Mesenchymal stem cell (in vitro differentiated cells and primary cell): ENCODE results near the gene VWA1.
"Not testable (repeated sequence)": the region's sequence is repeated elsewhere in the genome, so short reads cannot be mapped to it uniquely, and the experiment has no call there.

Experiments
- DNase-seq: peaks from one replicate; pipeline ENCODE4 v3.0.0-alpha.2; 2013
- H2AFZ ChIP-seq: one replicate; pipeline ENCODE4 v1.6.1; 2013; ENCODE audit warnings: low read depth, mild to moderate bottlenecking, control low read depth, inconsistent platforms, low read length, moderate library complexity
- H2AK5ac ChIP-seq: 2 replicates; pipeline ENCODE4 v1.6.1; 2013; ENCODE audit warnings: low read length, moderate library complexity, mild to moderate bottlenecking, inconsistent platforms; ENCODE audit not compliant: severe bottlenecking
- H2BK120ac ChIP-seq: one replicate; pipeline ENCODE4 v1.6.1; 2013; ENCODE audit warnings: low read depth, mild to moderate bottlenecking, inconsistent platforms, low read length, moderate library complexity
- H2BK12ac ChIP-seq, 2 experiments: one replicate each; pipeline ENCODE4 v1.6.1; 2013; ENCODE audit warnings: inconsistent platforms in 2 of 2, low read length in 2 of 2, mild to moderate bottlenecking in 2 of 2, moderate library complexity in 2 of 2, control low read depth in 1 of 2
- H2BK15ac ChIP-seq: one replicate; pipeline ENCODE4 v1.6.1; 2013; ENCODE audit warnings: mild to moderate bottlenecking, low read depth, inconsistent platforms; ENCODE audit not compliant: poor library complexity, severe bottlenecking
- H2BK5ac ChIP-seq: 2 replicates; pipeline ENCODE4 v1.6.1; 2013; ENCODE audit warnings: low read depth, mild to moderate bottlenecking, low read length, control low read depth, inconsistent platforms; ENCODE audit not compliant: poor library complexity, severe bottlenecking
- H3K14ac ChIP-seq, 2 experiments: one replicate each; pipeline ENCODE4 v1.6.1; 2013; ENCODE audit warnings: inconsistent platforms in 2 of 2, low read length in 2 of 2, control low read depth in 1 of 2, mild to moderate bottlenecking in 1 of 2, moderate library complexity in 1 of 2
- H3K18ac ChIP-seq, 2 experiments: one replicate each; pipeline ENCODE4 v1.6.1; 2013; ENCODE audit warnings: inconsistent platforms in 2 of 2, low read length in 2 of 2, control low read depth in 1 of 2, low read depth in 1 of 2, mild to moderate bottlenecking in 1 of 2
- H3K23ac ChIP-seq, 2 experiments: one replicate each; pipeline ENCODE4 v1.6.1; 2013; ENCODE audit warnings: inconsistent platforms in 2 of 2, low read length in 2 of 2, mild to moderate bottlenecking in 2 of 2, moderate library complexity in 2 of 2, control low read depth in 1 of 2
- H3K27ac ChIP-seq: 2 replicates; pipeline ENCODE4 v1.5.1; 2013; ENCODE audit warnings: mild to moderate bottlenecking, moderate library complexity, low read length, control low read depth, inconsistent platforms; ENCODE audit not compliant: poor library complexity, severe bottlenecking
- H3K27me3 ChIP-seq, 2 experiments: 2 replicates each; pipeline versions ENCODE4 v1.6.1 to v1.7.0; 2013; ENCODE audit warnings: low read length in 2 of 2, mild to moderate bottlenecking in 2 of 2, moderate library complexity in 2 of 2, control low read depth in 1 of 2, inconsistent platforms in 1 of 2; ENCODE audit not compliant: control insufficient read depth in 1 of 2, insufficient read depth in 1 of 2
- H3K36me3 ChIP-seq, 2 experiments: 2 replicates each; pipeline versions ENCODE4 v1.6.1 to v1.7.0; 2013; ENCODE audit warnings: low read length in 2 of 2, control low read depth in 1 of 2, inconsistent platforms in 1 of 2, low read depth in 1 of 2, mild to moderate bottlenecking in 1 of 2; ENCODE audit not compliant: insufficient read depth in 2 of 2, control insufficient read depth in 1 of 2
- H3K4ac ChIP-seq, 2 experiments: one replicate each; pipeline ENCODE4 v1.6.1; 2013; ENCODE audit warnings: inconsistent platforms in 2 of 2, low read length in 2 of 2, mild to moderate bottlenecking in 2 of 2, moderate library complexity in 2 of 2, control low read depth in 1 of 2, low read depth in 1 of 2
- H3K4me1 ChIP-seq: 2 replicates; pipeline ENCODE4 v1.6.1; 2013; ENCODE audit warnings: low read depth, low read length, control low read depth; ENCODE audit not compliant: control insufficient read depth, insufficient read depth
- H3K4me2 ChIP-seq: 2 replicates; pipeline ENCODE4 v1.6.1; 2013; ENCODE audit warnings: low read length, mild to moderate bottlenecking, inconsistent platforms; ENCODE audit not compliant: poor library complexity, severe bottlenecking
- H3K4me3 ChIP-seq, 2 experiments: 2 replicates each; pipeline versions ENCODE4 v1.5.1 to v1.7.0; 2013; ENCODE audit warnings: low read length in 2 of 2, mild to moderate bottlenecking in 2 of 2, control low read depth in 1 of 2, low read depth in 1 of 2; ENCODE audit not compliant: insufficient read depth in 1 of 2
- H3K79me1 ChIP-seq: replicated peaks from 2 replicates; pipeline ENCODE4 v1.6.1; 2013; ENCODE audit warnings: mild to moderate bottlenecking, control low read depth, low read length, inconsistent platforms; ENCODE audit not compliant: poor library complexity, severe bottlenecking
- H3K9ac ChIP-seq: 2 replicates; pipeline ENCODE4 v1.7.0; 2013; ENCODE audit warnings: mild to moderate bottlenecking, low read length, moderate library complexity
- H3K9me3 ChIP-seq: 2 replicates; pipeline ENCODE4 v1.7.0; 2013; ENCODE audit warnings: mild to moderate bottlenecking, low read length; ENCODE audit not compliant: control insufficient read depth
- H4K8ac ChIP-seq: one replicate; pipeline ENCODE4 v1.6.1; 2013; ENCODE audit warnings: inconsistent platforms, mild to moderate bottlenecking, low read length, moderate library complexity
- H4K91ac ChIP-seq: one replicate; pipeline ENCODE4 v1.6.1; 2013; ENCODE audit warnings: mild to moderate bottlenecking, low read length, inconsistent platforms
- WGBS: methylation state at CpG from one replicate; pipeline ENCODE4 v1.1.7; 2013; ENCODE audit warnings: mixed read lengths; 5-methylcytosine and 5-hydroxymethylcytosine counted together

VWA1 gene

DNA sequence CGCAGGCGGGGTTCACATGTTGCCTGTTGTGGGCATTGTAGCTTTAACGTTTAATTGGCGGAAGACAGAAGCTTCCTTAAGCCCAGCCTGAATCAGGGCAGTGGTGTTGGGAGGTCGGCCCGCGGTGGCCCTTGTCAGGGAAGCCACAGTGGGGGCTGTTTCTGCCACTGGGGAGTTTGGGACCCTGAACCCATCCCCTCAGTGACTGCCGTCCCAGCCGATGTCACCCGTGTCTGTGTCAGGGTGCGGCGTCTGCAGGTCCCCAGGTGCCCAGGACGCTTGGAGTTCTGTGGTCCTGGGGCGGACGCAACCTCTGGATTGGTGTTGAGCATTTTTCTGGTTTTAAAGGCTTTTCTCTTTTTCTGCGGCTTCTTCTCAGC is 45.0 kb downstream of the VWA1 start:
- not testable (repeated sequence) for H2AK5ac ChIP-seq, H3K4ac ChIP-seq, H2BK12ac ChIP-seq, H4K91ac ChIP-seq, H2BK5ac ChIP-seq, H3K27me3 ChIP-seq, DNase-seq, H3K23ac ChIP-seq, H3K4me3 ChIP-seq, H2AFZ ChIP-seq, H3K9ac ChIP-seq, H3K9me3 ChIP-seq, H3K14ac ChIP-seq, H3K4me1 ChIP-seq, H4K8ac ChIP-seq, H3K18ac ChIP-seq, H3K4me2 ChIP-seq, H2BK15ac ChIP-seq, H2BK120ac ChIP-seq, H3K27ac ChIP-seq
- 98% methylated on average over 14 of the region's 16 CpGs for WGBS
- H3K79me1 ChIP-seq, result peaks cover 34% of the 10 kb centered on the region
- peaks cover 51 to 82% of the 10 kb centered on the region in 2 experiments for H3K36me3 ChIP-seq

DNA sequence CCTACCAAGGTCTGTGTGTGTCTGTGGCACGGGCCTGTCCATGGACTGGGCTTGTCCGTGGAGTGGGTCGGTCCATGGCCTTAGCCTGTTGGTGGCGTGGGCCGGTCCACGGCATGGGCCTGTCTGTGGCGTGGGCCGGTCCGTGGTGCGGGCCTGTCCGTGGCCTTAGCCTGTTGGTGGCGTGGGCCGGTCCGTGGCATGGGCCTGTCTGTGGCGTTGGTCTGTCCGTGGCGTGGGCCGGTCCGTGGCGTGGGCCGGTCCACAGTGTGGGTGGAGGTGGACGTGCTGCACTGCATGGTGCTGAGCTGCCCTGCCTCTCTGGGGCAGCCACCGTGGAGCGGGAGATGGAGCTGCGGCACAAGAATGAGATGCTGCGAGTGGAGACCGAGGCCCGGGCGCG is 46.3 kb downstream of the VWA1 start:
- H2AFZ ChIP-seq, H3K9ac ChIP-seq, DNase-seq: not testable (repeated sequence)

DNA sequence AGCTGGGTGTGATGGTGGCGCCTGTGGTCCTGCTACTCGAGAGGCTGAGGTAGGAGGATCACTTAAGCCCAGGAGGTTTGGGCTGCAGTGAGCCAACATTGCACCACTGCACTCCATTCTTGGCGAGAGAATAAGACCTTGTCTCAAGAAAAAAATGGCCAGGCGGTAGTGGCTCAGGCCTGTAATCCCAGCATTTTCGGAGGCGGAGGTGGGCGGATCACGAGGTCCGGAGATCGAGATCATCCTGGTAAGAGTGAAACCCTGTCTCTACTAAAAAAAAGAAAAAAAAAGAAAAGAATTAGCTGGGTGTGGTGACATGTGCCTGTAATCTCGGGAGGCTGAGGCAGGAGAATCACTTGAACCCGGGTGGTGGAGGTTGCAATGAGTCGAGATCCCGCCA is 47.4 kb downstream of the VWA1 start:
- H2BK120ac ChIP-seq, result no peak overlapping the region
- H3K4me2 ChIP-seq, result no peak overlapping the region
- no peak overlapping the region for H2AK5ac ChIP-seq
- H2BK15ac ChIP-seq, result no peak overlapping the region
- no peak overlapping the region for H2BK12ac ChIP-seq
- no peak overlapping the region for H3K4ac ChIP-seq
- H3K79me1 ChIP-seq, result peaks cover 43% of the 10 kb centered on the region
- no peaks in the 10 kb centered on the region for H3K9me3 ChIP-seq
- H3K18ac ChIP-seq, result no peak overlapping the region
- H3K4me3 ChIP-seq, result no peak overlapping the region
- no peak overlapping the region for H4K91ac ChIP-seq
- peaks cover 3% of the 10 kb centered on the region for H3K4me1 ChIP-seq
- H3K9ac ChIP-seq, result no peak overlapping the region
- peaks cover 48 to 89% of the 10 kb centered on the region in 2 experiments for H3K36me3 ChIP-seq
- H3K14ac ChIP-seq, result no peak overlapping the region
- no peak overlapping the region for H3K23ac ChIP-seq
- no peak overlapping the region for H3K27ac ChIP-seq
- 100% methylated on average over 8 of the region's 14 CpGs for WGBS
- no peak overlapping the region for H2AFZ ChIP-seq
- H4K8ac ChIP-seq, result no peak overlapping the region
- no peak overlapping the region for H2BK5ac ChIP-seq
- no peaks in the 10 kb centered on the region for H3K27me3 ChIP-seq
- no peak for DNase-seq

More for the DNA sequence above, 46.3 kb downstream of the VWA1 start:
- not testable (repeated sequence) for H2BK5ac ChIP-seq, H3K23ac ChIP-seq, H3K4me3 ChIP-seq, H3K4me2 ChIP-seq, H3K9me3 ChIP-seq, H3K14ac ChIP-seq, H3K4ac ChIP-seq, H4K8ac ChIP-seq, H3K4me1 ChIP-seq, H3K18ac ChIP-seq, H3K27me3 ChIP-seq, H3K27ac ChIP-seq, H2BK12ac ChIP-seq, H2BK15ac ChIP-seq, H2AK5ac ChIP-seq, H2BK120ac ChIP-seq
- 99% methylated on average over 10 of the region's 30 CpGs for WGBS
- Histone ChIP-seq H4K91ac (peak overlapping the region; percentile 43), H3K79me1 (peaks cover 39% of the 10 kb centered on the region), H3K36me3 (peaks cover 50 to 89% of the 10 kb centered on the region in 2 experiments)

DNA sequence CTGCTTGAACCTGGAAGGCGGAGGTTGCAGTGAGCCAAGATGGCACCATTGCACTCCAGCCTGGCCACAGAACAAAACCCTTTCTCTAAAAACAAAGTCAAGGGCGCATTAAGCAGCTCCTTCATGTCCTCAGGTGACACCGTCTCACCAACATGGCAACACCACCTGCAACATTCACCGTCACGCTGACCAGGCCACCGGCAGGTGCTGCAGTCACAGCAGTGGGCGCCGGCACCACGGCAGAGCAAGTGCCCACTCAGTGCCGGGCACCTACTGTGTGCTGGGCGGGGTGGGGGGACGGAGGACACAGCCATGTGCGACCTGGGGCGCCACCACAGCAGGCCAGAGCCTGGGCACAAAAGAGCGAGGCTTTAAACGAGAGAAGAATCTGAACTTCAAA is 48.2 kb downstream of the VWA1 start:
- peaks cover 3% of the 10 kb centered on the region for H3K4me1 ChIP-seq
- no peak overlapping the region for H3K23ac ChIP-seq
- H3K4me3 ChIP-seq, result no peak overlapping the region
- no peak overlapping the region for H4K91ac ChIP-seq
- no peak overlapping the region for H3K4me2 ChIP-seq
- no peak overlapping the region for H3K27ac ChIP-seq
- H2BK12ac ChIP-seq, result no peak overlapping the region
- H3K9ac ChIP-seq, result no peak overlapping the region
- H3K14ac ChIP-seq, result no peak overlapping the region
- peaks cover 51 to 91% of the 10 kb centered on the region in 2 experiments for H3K36me3 ChIP-seq
- H2AK5ac ChIP-seq, result no peak overlapping the region
- no peaks in the 10 kb centered on the region for H3K27me3 ChIP-seq
- H3K18ac ChIP-seq, result no peak overlapping the region
- no peak overlapping the region for H2BK120ac ChIP-seq
- H2BK15ac ChIP-seq, result no peak overlapping the region
- H3K4ac ChIP-seq, result no peak overlapping the region
- H3K79me1 ChIP-seq, result peaks cover 40% of the 10 kb centered on the region
- H3K9me3 ChIP-seq, result no peaks in the 10 kb centered on the region
- H2BK5ac ChIP-seq, result no peak overlapping the region
- 98% methylated on average over 16 of the region's 16 CpGs for WGBS
- no peak for DNase-seq
- H2AFZ ChIP-seq, result no peak overlapping the region
- H4K8ac ChIP-seq, result no peak overlapping the region
